Endothelial cell of umbilical vein (primary cell): Measurements from ENCODE around the gene SSTR3. TPM values are rescaled to one million over a fixed set of nuclear protein-coding genes. Genes with fewer than 3 reads are reported as not detected.

Source experiments
- BruUV-seq: library from RNA; stranded (reverse); fragments of 400-500 nt; replicated peaks from 2 replicates; lab custom pipeline; 2021; lab: Mats Ljungman, UMichigan
- CTCF ChIA-PET: fragments of 300-600, 350-600 bp; sonication (Branson Sonifier 250); formaldehyde crosslinking; loops from one replicate; lab custom pipeline; 2021; ENCODE audit warnings: antibody characterized with exemption, inconsistent platforms; lab: Charles Lee
- POLR2A ChIA-PET: fragments of 300-600, 350-600 bp; sonication (Branson Sonifier 250); formaldehyde crosslinking; loops from one replicate; lab custom pipeline; 2021; ENCODE audit warnings: antibody characterized with exemption, inconsistent platforms; lab: Charles Lee
- DNase-seq: peaks from one replicate; pipeline ENCODE4 v3.0.0-alpha.2; 2011; ENCODE audit warnings: low read depth, low spot score
- FAIRE-seq: peaks from 2 replicates; lab custom pipeline; 2011; peaks lifted over from hg19 to GRCh38; lab: Jason Lieb, UNC
- H2AFZ ChIP-seq: 2 replicates; pipeline ENCODE4 v1.6.0; 2012; ENCODE audit warnings: low read depth, low read length, control low read depth, inconsistent platforms
- H3K27ac ChIP-seq: 2 replicates; pipeline ENCODE4 v1.5.1; 2011; ENCODE audit warnings: low read depth, mild to moderate bottlenecking, control low read depth, low read length, moderate library complexity; ENCODE audit not compliant: insufficient read depth
- H3K27me3 ChIP-seq, 2 experiments: 2 replicates each; pipeline versions ENCODE4 v1.6.0 to v1.6.1; 2011; ENCODE audit warnings: low read length in 2 of 2, mixed read lengths in 1 of 2; ENCODE audit not compliant: control insufficient read depth in 2 of 2, insufficient read depth in 2 of 2
- H3K36me3 ChIP-seq, 2 experiments: 2 replicates in 1 of 2; 3 replicates in 1 of 2; pipeline ENCODE4 v1.5.1; 2011; ENCODE audit warnings: low read length in 2 of 2, mild to moderate bottlenecking in 1 of 2, moderate library complexity in 1 of 2; ENCODE audit not compliant: control insufficient read depth in 2 of 2, insufficient read depth in 2 of 2; ENCODE audit errors: extremely low read depth in 1 of 2
- H3K4me1 ChIP-seq: 3 replicates; pipeline ENCODE4 v1.5.1; 2011; ENCODE audit warnings: mild to moderate bottlenecking, low read length; ENCODE audit not compliant: control insufficient read depth, insufficient read depth; ENCODE audit errors: extremely low read depth
- H3K4me2 ChIP-seq: 2 replicates; pipeline ENCODE4 v1.6.1; 2011; ENCODE audit warnings: low read length, control low read depth, mixed read lengths; ENCODE audit not compliant: insufficient read depth
- H3K4me3 ChIP-seq, 3 experiments: fragments of 200-600 bp in 1 of 3; sonication (generic), shearing (Covaris generic) in 1 of 3; replicated peaks in 1 of 3; 2 replicates each; pipeline ENCODE4 v1.5.1; 2011 to 2016; ENCODE audit warnings: control low read depth in 3 of 3, low read length in 3 of 3, mild to moderate bottlenecking in 2 of 3, inconsistent platforms in 1 of 3, low read depth in 1 of 3, moderate library complexity in 1 of 3; ENCODE audit not compliant: insufficient read depth in 1 of 3
- H3K79me2 ChIP-seq: 2 replicates; pipeline ENCODE4 v1.6.0; 2012; ENCODE audit warnings: low read length, inconsistent platforms; ENCODE audit not compliant: control insufficient read depth, insufficient read depth
- H3K9ac ChIP-seq: replicated peaks from 2 replicates; pipeline ENCODE3; 2011; ENCODE audit warnings: low read length, control low read depth; ENCODE audit not compliant: insufficient read depth; ENCODE audit errors: extremely low read depth
- H3K9me1 ChIP-seq: replicated peaks from 3 replicates; pipeline ENCODE4 v1.6.0; 2011; ENCODE audit warnings: mild to moderate bottlenecking, low read length; ENCODE audit not compliant: control insufficient read depth, insufficient read depth; ENCODE audit errors: extremely low read depth
- H3K9me3 ChIP-seq: replicated peaks from 2 replicates; pipeline ENCODE4 v1.5.1; 2012; ENCODE audit warnings: low read length, inconsistent platforms; ENCODE audit not compliant: control insufficient read depth, insufficient read depth
- H4K20me1 ChIP-seq: replicated peaks from 2 replicates; pipeline ENCODE3; 2011; ENCODE audit warnings: mild to moderate bottlenecking, low read length; ENCODE audit not compliant: control insufficient read depth, insufficient read depth; ENCODE audit errors: extremely low read depth
- CTCF ChIP-seq, 2 donors: IDR thresholded peaks; 1 replicate in 1 of 2; 2 replicates in 1 of 2; pipeline ENCODE4 v1.5.1; 2011; ENCODE audit warnings: low read length in 2 of 2, mild to moderate bottlenecking in 2 of 2, moderate library complexity in 2 of 2, control low read depth in 1 of 2, inconsistent platforms in 1 of 2, low read depth in 1 of 2; ENCODE audit not compliant: insufficient read depth in 1 of 2; ENCODE audit errors: extremely low read depth in 1 of 2
- EZH2 ChIP-seq: IDR thresholded peaks from 2 replicates; pipeline ENCODE4 v1.6.1; 2012; ENCODE audit warnings: borderline replicate concordance, low read depth, mild to moderate bottlenecking, moderate library complexity, low read length, inconsistent platforms; ENCODE audit not compliant: severe bottlenecking
- FOS ChIP-seq: IDR thresholded peaks from 2 replicates; pipeline ENCODE4 v1.6.1; 2011; ENCODE audit warnings: mild to moderate bottlenecking, low read length, moderate library complexity, borderline replicate concordance; ENCODE audit not compliant: insufficient read depth
- GATA2 ChIP-seq: IDR thresholded peaks from 2 replicates; pipeline ENCODE4 v1.7.0; 2011; ENCODE audit warnings: low read depth, mild to moderate bottlenecking, moderate library complexity, mixed read lengths, low read length; ENCODE audit not compliant: insufficient read length, insufficient read depth
- JUN ChIP-seq: IDR thresholded peaks from 2 replicates; pipeline ENCODE4 v1.6.1; 2011; ENCODE audit warnings: borderline replicate concordance, low read depth; ENCODE audit not compliant: insufficient read length, insufficient read depth
- MYC ChIP-seq: IDR thresholded peaks from one replicate; pipeline ENCODE4 v1.6.1; 2011; ENCODE audit warnings: mild to moderate bottlenecking, low read depth, low read length
- POLR2A ChIP-seq: IDR thresholded peaks from 2 replicates; pipeline ENCODE4 v1.6.1; 2012; ENCODE audit warnings: low read depth, mild to moderate bottlenecking, control low read depth, low read length
- POLR2AphosphoS5 ChIP-seq: IDR thresholded peaks from 2 replicates; pipeline ENCODE4 v1.6.1; 2012; ENCODE audit warnings: low read depth, mild to moderate bottlenecking, control low read depth, low read length, moderate library complexity; ENCODE audit not compliant: insufficient read depth
- dilution Hi-C: fragments of 300-500 bp; cut with MboI; formaldehyde crosslinking; loops from one replicate; pipeline ENCODE4 v1.15.0; 2019; ENCODE audit warnings: low sequenced_read_pairs; ENCODE audit not compliant: extremely low pct_ligation_motif_present
- intact Hi-C: fragments of 100-400 bp; cut with micrococcal nuclease; formaldehyde crosslinking; loops from one replicate; pipeline ENCODE4 v1.10.0; 2022
- polyA plus RNA-seq, 4 experiments: library from polyadenylated mRNA; depleted of rRNA in 3 of 4; stranded (reverse) in 3 of 4; unstranded in 1 of 4; fragments of >200 nt; gene quantifications; 2 replicates each; pipeline versions ENCODE4 v1.2.1 to v1.2.3, GENCODE V29; 2011 to 2012; ENCODE audit warnings: missing spikeins in 1 of 4
- total RNA-seq: library from RNA; stranded (reverse); gene quantifications from 2 replicates; pipeline ENCODE4 v1.2.3, GENCODE V29; 2021
- TF ChIP-seq, protein P1 (sequence below): IDR thresholded peaks from 2 replicates; pipeline ENCODE4 v1.6.1; 2011; ENCODE audit not compliant: insufficient read depth, insufficient read length

SSTR3 gene
- total and polyA plus RNA-seq, 2 donors (not counting 3 experiments of a cell fraction or from before 2014, with no cell fraction given) = not detected

GRCh38 chr22:37218771-37219411, 6.6 kb upstream of the SSTR3 start:
- TF ChIP-seq GATA2 (no peak), POLR2A (no peak), FOS (no peak), JUN (no peak), MYC (no peak), EZH2 (no peak)
- TF ChIP-seq, protein P1, sequence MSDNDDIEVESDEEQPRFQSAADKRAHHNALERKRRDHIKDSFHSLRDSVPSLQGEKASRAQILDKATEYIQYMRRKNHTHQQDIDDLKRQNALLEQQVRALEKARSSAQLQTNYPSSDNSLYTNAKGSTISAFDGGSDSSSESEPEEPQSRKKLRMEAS = no peak
- POLR2A ChIA-PET = no interaction called here
- DNase-seq (no peak), FAIRE-seq (no peak)
- CTCF ChIA-PET = no interaction called here
- Histone ChIP-seq H3K36me3 (no peaks in the 10 kb centered on the region), H3K9me1 (no peaks in the 10 kb centered on the region), H2AFZ (no peak overlapping the region), H3K9me3 (no peaks in the 10 kb centered on the region), H3K4me2 (no peak overlapping the region), H3K27ac (no peak overlapping the region), H4K20me1 (no peaks in the 10 kb centered on the region), H3K4me1 (no peaks in the 10 kb centered on the region), H3K9ac (no peak overlapping the region), H3K27me3 (peaks cover 0 to 9% of the 10 kb centered on the region in 2 experiments), H3K4me3 (no peak overlapping the region), H3K79me2 (no peaks in the 10 kb centered on the region)
- dilution Hi-C loops = no loop called here
- BruUV-seq = no TSS peak
- intact Hi-C loops = no loop called here

- Histone ChIP-seq H3K9me3 (no peaks in the 10 kb centered on the region), H3K4me2 (no peak overlapping the region), H3K27ac (no peak overlapping the region), H3K9me1 (no peaks in the 10 kb centered on the region), H3K4me1 (no peaks in the 10 kb centered on the region), H4K20me1 (no peaks in the 10 kb centered on the region), H3K4me3 (no peak overlapping the region), H3K27me3 (peaks cover 0 to 10% of the 10 kb centered on the region in 2 experiments), H2AFZ (no peak overlapping the region), H3K79me2 (no peaks in the 10 kb centered on the region), H3K9ac (no peak overlapping the region), H3K36me3 (no peaks in the 10 kb centered on the region)
- no TSS peak for BruUV-seq
- intact Hi-C loops (no loop called here), dilution Hi-C loops (no loop called here)
- POLR2A ChIA-PET = no interaction called here
- FAIRE-seq = no peak
- DNase-seq = no peak
- TF ChIP-seq FOS (no peak), MYC (no peak), EZH2 (no peak), GATA2 (no peak), JUN (no peak), CTCF (IDR thresholded peaks at IDR 0.05; ENCODE audit: extremely low read depth in 1 of 2, insufficient read depth in 1 of 2, low read depth in 1 of 2, low read length in 2 of 2) (no peak), POLR2A (no peak), POLR2AphosphoS5 (no peak)
- TF ChIP-seq, protein P1 = no peak
- CTCF ChIA-PET = interaction anchor here (1.3 kb wide), 1 partner anchor 21 kb away, joined by 3 read pairs; no protein-coding TSS in a partner anchor
Observed at GRCh38 chr22:37218399-37218770, 6.1 kb upstream of the SSTR3 start.
